HL-60/S4 treated with phorbol 12-myristate 13-acetate at 8.2 ng/mL for 4 days and 3 days (cell line): Measurements from ENCODE around the gene CELF4.
"Not testable (repeated sequence)": the region's sequence is repeated elsewhere in the genome, so short reads cannot be mapped to it uniquely, and the experiment has no call there.

ENCODE experiments used
- in situ Hi-C: fragments of 300-500 bp; cut with MboI; formaldehyde crosslinking; loops from 2 replicates; pipeline ENCODE4 v1.15.0; 2022; ENCODE audit warnings: low sequenced_read_pairs

Gene CELF4

GRCh38 chr18:37375181-37375580 is 190.4 kb downstream of the CELF4 start:
- in situ Hi-C loops: no loop called here

GRCh38 chr18:37368110-37368954 is 197.3 kb downstream of the CELF4 start:
- in situ Hi-C loops: no loop called here

- in situ Hi-C loops: no loop called here
Observed at GRCh38 chr18:37364237-37364636, 201.4 kb downstream of the CELF4 start.

- in situ Hi-C loops: no loop called here
Observed at GRCh38 chr18:37362158-37362890, 203.3 kb downstream of the CELF4 start.

GRCh38 chr18:37361335-37362157 is 204.1 kb downstream of the CELF4 start:
- in situ Hi-C loops: no loop called here

- in situ Hi-C loops: not testable (repeated sequence)
Observed at GRCh38 chr18:37358061-37358460, 207.5 kb downstream of the CELF4 start.

GRCh38 chr18:37355772-37356171 is 209.8 kb downstream of the CELF4 start:
- in situ Hi-C loops: no loop called here

GRCh38 chr18:37351110-37351509 is 214.5 kb downstream of the CELF4 start:
- in situ Hi-C loops: no loop called here

GRCh38 chr18:37348729-37349128 is 216.9 kb downstream of the CELF4 start:
- in situ Hi-C loops: no loop called here

- in situ Hi-C loops: no loop called here
Observed at GRCh38 chr18:37346048-37346447, 219.6 kb downstream of the CELF4 start.

- in situ Hi-C loops: no loop called here
Observed at GRCh38 chr18:37343542-37343851, 222.1 kb downstream of the CELF4 start.

- in situ Hi-C loops: no loop called here
Observed at GRCh38 chr18:37341473-37342086, 224.0 kb downstream of the CELF4 start.

GRCh38 chr18:37341016-37341415 is 224.6 kb downstream of the CELF4 start:
- in situ Hi-C loops: no loop called here

GRCh38 chr18:37339701-37340215 is 225.8 kb downstream of the CELF4 start:
- in situ Hi-C loops: no loop called here

GRCh38 chr18:37336568-37337285 is 228.9 kb downstream of the CELF4 start:
- in situ Hi-C loops: no loop called here

- in situ Hi-C loops: no loop called here
Observed at GRCh38 chr18:37335409-37335736, 230.2 kb downstream of the CELF4 start.

GRCh38 chr18:37334631-37335408 is 230.8 kb downstream of the CELF4 start:
- in situ Hi-C loops: no loop called here

GRCh38 chr18:37332628-37333420 is 232.8 kb downstream of the CELF4 start:
- in situ Hi-C loops: no loop called here

GRCh38 chr18:37332219-37332618 is 233.4 kb downstream of the CELF4 start:
- in situ Hi-C loops: no loop called here
